HUES48 (cell line): Measurements from ENCODE around the gene MGRN1.

Experiments
- H3K27ac ChIP-seq: one replicate; pipeline ENCODE4 v1.7.0; 2013; ENCODE audit warnings: low read depth, low read length, inconsistent platforms
- H3K27me3 ChIP-seq: 2 replicates; pipeline ENCODE4 v1.6.1; 2013; ENCODE audit warnings: mild to moderate bottlenecking, low read length; ENCODE audit not compliant: control insufficient read depth, insufficient read depth
- H3K36me3 ChIP-seq: 2 replicates; pipeline ENCODE4 v1.6.1; 2013; ENCODE audit warnings: low read length; ENCODE audit not compliant: control insufficient read depth, insufficient read depth
- H3K4me1 ChIP-seq: 2 replicates; pipeline ENCODE4 v1.6.1; 2013; ENCODE audit warnings: mild to moderate bottlenecking, low read length; ENCODE audit not compliant: control insufficient read depth, insufficient read depth
- H3K4me3 ChIP-seq: 2 replicates; pipeline ENCODE4 v1.5.1; 2013; ENCODE audit warnings: mild to moderate bottlenecking, low read depth, low read length
- H3K9ac ChIP-seq: 2 replicates; pipeline ENCODE4 v1.6.1; 2013; ENCODE audit warnings: mild to moderate bottlenecking, low read depth, low read length, moderate library complexity
- H3K9me3 ChIP-seq: 2 replicates; pipeline ENCODE4 v1.6.1; 2013; ENCODE audit warnings: low read length; ENCODE audit not compliant: control insufficient read depth, insufficient read depth

MGRN1 gene

GRCh38 chr16:4685292-4685691, 60.7 kb downstream of the MGRN1 start:
- peaks cover 47% of the 10 kb centered on the region for H3K36me3 ChIP-seq
- no peak overlapping the region for H3K4me3 ChIP-seq
- no peaks in the 10 kb centered on the region for H3K9me3 ChIP-seq
- H3K27me3 ChIP-seq, result no peaks in the 10 kb centered on the region
- H3K27ac ChIP-seq, result no peak overlapping the region
- no peaks in the 10 kb centered on the region for H3K4me1 ChIP-seq
- no peak overlapping the region for H3K9ac ChIP-seq

GRCh38 chr16:4685776-4686496, 61.3 kb downstream of the MGRN1 start:
- no peaks in the 10 kb centered on the region for H3K27me3 ChIP-seq
- H3K4me3 ChIP-seq, result no peak overlapping the region
- H3K9me3 ChIP-seq, result no peaks in the 10 kb centered on the region
- H3K27ac ChIP-seq, result no peak overlapping the region
- peaks cover 46% of the 10 kb centered on the region for H3K36me3 ChIP-seq
- no peak overlapping the region for H3K9ac ChIP-seq
- no peaks in the 10 kb centered on the region for H3K4me1 ChIP-seq

GRCh38 chr16:4686497-4687210, 62.0 kb downstream of the MGRN1 start:
- H3K9ac ChIP-seq, result no peak overlapping the region

GRCh38 chr16:4687416-4687815, 62.8 kb downstream of the MGRN1 start:
- Histone ChIP-seq H3K4me3 (no peak overlapping the region), H3K9ac (no peak overlapping the region), H3K27ac (no peak overlapping the region), H3K36me3 (peaks cover 34% of the 10 kb centered on the region), H3K9me3 (no peaks in the 10 kb centered on the region), H3K27me3 (no peaks in the 10 kb centered on the region), H3K4me1 (no peaks in the 10 kb centered on the region)

More at GRCh38 chr16:4686497-4687210, 62.0 kb downstream of the MGRN1 start:
- H3K27me3 ChIP-seq, result no peaks in the 10 kb centered on the region
- H3K27ac ChIP-seq, result no peak overlapping the region
- H3K4me3 ChIP-seq, result no peak overlapping the region
- H3K4me1 ChIP-seq, result no peaks in the 10 kb centered on the region
- no peaks in the 10 kb centered on the region for H3K9me3 ChIP-seq
- H3K36me3 ChIP-seq, result peaks cover 39% of the 10 kb centered on the region

- Histone ChIP-seq H3K36me3 (peaks cover 33% of the 10 kb centered on the region), H3K4me1 (no peaks in the 10 kb centered on the region), H3K27ac (no peak overlapping the region), H3K9me3 (no peaks in the 10 kb centered on the region), H3K9ac (no peak overlapping the region), H3K27me3 (no peaks in the 10 kb centered on the region), H3K4me3 (no peak overlapping the region)
Observed at GRCh38 chr16:4687946-4688673, 63.5 kb downstream of the MGRN1 start.

GRCh38 chr16:4688674-4689045, 64.0 kb downstream of the MGRN1 start:
- Histone ChIP-seq H3K9me3 (no peaks in the 10 kb centered on the region), H3K4me3 (no peak overlapping the region), H3K36me3 (peaks cover 28% of the 10 kb centered on the region), H3K27me3 (no peaks in the 10 kb centered on the region), H3K9ac (no peak overlapping the region), H3K27ac (no peak overlapping the region), H3K4me1 (no peaks in the 10 kb centered on the region)

- Histone ChIP-seq H3K27me3 (no peaks in the 10 kb centered on the region), H3K4me3 (no peak overlapping the region), H3K36me3 (peaks cover 24% of the 10 kb centered on the region), H3K9ac (no peak overlapping the region), H3K4me1 (no peaks in the 10 kb centered on the region), H3K27ac (no peak overlapping the region), H3K9me3 (no peaks in the 10 kb centered on the region)
Observed at GRCh38 chr16:4689091-4689671, 64.6 kb downstream of the MGRN1 start.

- Histone ChIP-seq H3K9ac (no peak overlapping the region), H3K27ac (no peak overlapping the region), H3K27me3 (no peaks in the 10 kb centered on the region), H3K4me1 (no peaks in the 10 kb centered on the region), H3K4me3 (no peak overlapping the region), H3K36me3 (peaks cover 18% of the 10 kb centered on the region), H3K9me3 (no peaks in the 10 kb centered on the region)
Observed at GRCh38 chr16:4689864-4690704, 65.5 kb downstream of the MGRN1 start.

GRCh38 chr16:4690946-4691665, 66.5 kb downstream of the MGRN1 start:
- H3K36me3 ChIP-seq, result peaks cover 26% of the 10 kb centered on the region
- no peaks in the 10 kb centered on the region for H3K4me1 ChIP-seq
- H3K4me3 ChIP-seq, result no peak overlapping the region
- no peaks in the 10 kb centered on the region for H3K9me3 ChIP-seq
- no peaks in the 10 kb centered on the region for H3K27me3 ChIP-seq
- H3K27ac ChIP-seq, result no peak overlapping the region
- H3K9ac ChIP-seq, result no peak overlapping the region
